Measurements from ENCODE around the gene CAPN12.

The CAPN12 gene

DNA sequence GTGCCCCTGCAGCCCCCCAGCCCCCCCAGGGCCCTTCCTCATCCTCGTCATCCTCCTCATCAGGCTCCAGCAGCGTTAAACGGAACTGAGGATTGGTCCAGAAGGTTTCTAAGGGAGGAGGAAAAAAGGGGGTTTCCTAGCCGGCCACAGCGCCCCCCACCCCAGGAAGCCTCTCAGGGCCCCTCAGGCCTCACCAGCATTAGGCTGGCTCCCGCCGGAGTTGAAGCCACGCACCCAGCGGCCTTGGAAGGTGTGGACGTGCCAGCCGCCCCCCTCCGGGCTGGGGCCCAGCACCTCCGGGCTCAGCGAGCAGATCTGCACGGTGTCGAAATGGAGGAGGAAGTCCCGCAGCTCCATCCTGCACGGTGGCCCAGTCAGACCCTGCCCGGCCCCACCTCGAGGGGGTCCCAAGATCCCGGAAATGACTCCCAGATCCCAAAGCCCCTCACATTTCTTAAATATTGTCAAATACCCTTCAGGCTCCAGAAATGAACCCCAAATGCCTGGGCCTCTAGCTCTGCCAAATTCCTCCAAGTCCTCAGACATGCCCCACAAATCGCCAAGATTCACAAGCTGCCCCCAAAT is 6.9 kb downstream of the CAPN12 start:
- FAIRE-seq: no peak

DNA sequence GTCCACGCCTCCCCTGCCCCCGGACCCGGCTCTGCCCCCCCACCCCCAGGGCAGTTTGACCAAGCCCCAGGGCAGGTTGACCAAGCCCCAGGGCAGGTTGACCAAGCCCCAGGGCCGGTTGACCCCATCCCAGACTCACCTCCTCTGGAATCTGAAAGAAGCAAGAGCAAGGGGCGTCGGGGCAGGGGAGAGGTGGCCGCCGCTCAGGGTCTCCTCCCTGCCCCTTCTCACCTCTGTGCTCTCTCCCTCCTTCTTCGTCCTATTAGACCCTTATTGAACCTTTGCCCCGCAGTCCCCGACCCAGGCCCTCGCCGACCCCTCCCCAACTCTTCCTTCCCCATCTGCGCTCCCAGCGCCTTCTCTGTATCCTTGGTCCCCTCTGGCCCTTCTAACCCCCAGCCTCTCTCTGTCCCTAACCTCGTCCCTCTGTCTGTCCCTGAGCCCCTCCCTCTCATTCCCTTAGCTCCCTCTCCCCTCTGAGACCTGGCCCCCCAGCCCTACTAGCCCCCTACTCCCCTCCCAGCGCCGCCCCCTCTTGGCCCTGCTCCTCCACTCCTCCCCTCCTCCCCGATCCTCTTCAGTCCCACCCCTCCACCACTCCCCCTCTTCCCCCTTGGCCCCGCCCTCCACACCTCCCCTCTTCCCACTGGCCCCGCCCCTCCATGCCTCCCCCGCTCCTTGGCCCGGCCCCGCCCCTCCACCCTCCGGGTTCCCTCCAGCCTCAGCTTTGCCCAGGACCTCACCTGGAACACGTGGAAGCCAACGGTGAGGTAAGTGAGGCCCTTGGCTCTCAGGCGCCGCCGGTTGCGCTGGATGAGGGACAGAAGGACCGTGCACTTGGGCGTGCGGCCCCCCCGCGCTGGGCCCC is 7.6 kb downstream of the CAPN12 start:
- no peak for FAIRE-seq

- FAIRE-seq: no peak
Measured at GRCh38 chr19:38736036-38736412, 8.2 kb downstream of the CAPN12 start.

- no peak for FAIRE-seq
Measured at GRCh38 chr19:38735257-38735686, 9.0 kb downstream of the CAPN12 start.

DNA sequence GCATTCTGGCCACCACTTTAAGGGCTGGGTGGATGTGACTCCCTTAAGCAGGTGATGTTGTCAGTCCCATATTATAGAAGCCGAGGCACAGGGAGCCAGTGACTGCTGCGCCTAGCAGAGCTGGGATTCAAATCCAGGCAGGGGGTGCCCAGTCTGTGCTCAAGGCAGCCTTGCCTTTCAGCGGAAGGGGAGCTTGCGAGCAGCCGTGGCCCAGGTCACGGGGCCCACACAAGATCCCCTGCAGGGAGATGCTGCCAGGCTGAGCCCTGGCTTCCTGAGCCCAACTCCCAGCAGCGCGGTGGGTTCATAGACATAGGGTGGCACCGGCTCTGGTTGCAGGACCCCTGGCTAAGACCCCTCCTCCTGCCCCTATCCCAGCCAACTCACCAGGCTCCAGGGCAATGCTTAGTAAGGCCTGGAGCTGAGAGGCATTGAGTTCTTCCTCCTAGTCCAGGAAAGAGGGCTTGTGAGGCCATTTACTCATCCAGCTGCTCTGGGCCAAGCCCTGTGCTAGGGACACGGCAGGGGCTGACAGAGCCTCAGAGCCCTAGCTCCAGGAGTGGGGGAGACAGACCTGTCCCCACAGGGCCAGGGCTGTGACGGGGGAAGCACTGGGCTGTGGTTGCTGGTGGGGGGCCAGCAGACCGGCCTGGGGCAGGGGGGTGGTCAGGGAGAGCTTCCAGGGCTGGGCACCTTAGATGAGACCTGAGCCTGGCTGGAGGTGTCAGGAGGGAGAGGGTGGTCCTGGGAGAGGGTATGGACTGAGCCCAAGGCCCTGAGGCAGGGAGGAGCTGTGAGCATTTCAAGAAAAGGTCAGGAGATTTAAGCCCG is 9.6 kb downstream of the CAPN12 start:
- no peak for FAIRE-seq

DNA sequence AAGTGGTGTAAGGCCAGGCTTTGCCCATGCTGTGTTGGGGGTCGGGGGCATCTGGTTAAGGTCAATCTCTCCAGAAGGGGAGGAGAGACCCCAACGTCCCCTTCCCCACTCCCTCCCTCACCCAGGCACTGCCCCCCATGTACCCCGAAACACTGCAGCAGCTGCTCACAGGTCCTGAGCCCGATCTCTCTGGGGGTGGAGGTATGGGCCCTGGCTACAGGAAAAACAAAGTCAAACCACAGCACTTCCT is 10.2 kb downstream of the CAPN12 start:
- no peak for FAIRE-seq

DNA sequence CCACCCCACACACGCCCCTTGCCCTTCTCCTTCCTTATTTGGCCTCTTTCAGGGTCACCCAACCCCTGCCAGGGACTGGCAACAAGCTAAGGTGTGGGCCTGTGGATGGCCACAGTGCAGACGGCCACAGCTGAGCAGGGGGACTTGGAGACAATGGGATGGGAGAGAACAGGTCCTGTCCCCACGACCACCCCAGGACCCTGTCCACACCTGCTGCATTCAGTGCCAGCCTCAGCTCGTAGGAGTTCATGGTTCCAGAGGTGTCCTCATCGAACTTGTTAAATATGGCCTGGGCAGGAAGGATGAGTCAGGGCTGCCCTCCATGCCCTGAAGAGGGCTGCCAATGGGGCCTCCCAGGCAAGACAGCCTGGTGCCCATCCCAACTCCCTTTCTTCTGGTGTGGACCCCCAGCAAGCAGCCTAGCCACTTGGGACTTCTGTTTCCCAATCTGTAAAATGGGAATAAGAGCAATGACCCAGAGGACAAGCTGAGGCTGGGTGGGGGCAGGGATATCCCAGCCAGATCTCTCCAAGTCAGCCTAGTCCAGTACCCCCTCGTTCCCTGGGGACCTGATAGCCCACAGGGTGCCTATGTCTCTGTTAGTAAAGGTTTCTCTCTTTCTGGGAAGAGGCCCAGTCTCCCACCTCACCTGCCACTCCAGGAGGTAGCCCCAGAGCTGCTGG is 10.6 kb downstream of the CAPN12 start:
- no peak for FAIRE-seq

DNA sequence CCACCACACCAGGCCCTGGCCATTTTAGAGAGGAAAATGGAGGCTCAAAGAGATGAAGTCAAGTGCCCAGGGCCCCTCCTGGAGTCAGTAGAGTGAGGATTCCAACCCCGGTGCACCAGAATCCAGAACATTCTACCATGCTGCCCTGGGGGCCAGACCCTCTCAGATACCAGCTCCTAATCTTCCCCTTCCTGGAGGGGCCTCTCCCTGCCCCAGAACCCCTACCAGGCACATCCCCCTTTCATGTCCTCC is 11.1 kb downstream of the CAPN12 start:
- FAIRE-seq: no peak

GRCh38 chr19:38731654-38732301 is 12.5 kb downstream of the CAPN12 start:
- FAIRE-seq: no peak

DNA sequence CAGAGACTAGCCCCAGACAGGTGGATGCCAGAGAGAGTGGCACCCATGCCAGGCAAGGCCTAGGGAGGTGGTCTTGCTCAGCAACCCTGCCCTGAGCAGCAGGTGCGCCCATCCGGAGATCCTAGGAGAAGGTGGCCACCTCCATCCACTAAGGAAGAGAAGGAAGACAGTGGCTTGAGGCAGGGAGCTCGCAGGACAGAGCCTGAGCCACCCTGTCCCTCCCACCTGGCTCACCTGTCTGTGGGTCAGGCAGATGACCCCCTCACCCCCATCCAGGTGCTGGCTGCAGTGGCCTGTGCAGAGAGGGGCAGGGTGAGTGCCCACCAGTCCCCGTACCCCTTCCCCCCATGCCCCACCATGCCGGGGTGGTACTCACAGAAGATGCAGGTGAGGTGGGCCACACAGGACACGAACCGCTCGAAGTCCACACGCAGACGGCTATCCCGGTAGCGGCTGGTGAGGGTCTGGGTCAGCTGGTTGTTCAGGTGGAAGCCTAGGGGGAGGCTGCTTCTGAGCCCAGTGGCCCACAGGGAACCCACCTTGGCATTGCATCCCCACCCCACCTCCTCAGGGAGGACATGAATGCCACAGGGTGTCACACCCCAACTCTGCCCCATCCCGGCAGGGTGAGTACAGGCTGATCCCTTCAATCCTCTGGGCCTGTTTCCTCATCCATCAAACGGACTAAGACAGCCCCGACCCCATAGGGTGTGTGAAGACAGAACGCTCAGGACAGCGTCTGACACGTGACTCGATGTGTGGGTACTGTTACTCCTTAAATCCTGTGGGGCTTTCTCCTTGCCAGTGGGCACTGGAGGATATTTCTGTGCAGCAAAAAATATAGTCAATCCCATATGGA is 13.3 kb downstream of the CAPN12 start:
- no peak for FAIRE-seq

GRCh38 chr19:38730470-38730730 is 13.9 kb downstream of the CAPN12 start:
- FAIRE-seq: no peak

DNA sequence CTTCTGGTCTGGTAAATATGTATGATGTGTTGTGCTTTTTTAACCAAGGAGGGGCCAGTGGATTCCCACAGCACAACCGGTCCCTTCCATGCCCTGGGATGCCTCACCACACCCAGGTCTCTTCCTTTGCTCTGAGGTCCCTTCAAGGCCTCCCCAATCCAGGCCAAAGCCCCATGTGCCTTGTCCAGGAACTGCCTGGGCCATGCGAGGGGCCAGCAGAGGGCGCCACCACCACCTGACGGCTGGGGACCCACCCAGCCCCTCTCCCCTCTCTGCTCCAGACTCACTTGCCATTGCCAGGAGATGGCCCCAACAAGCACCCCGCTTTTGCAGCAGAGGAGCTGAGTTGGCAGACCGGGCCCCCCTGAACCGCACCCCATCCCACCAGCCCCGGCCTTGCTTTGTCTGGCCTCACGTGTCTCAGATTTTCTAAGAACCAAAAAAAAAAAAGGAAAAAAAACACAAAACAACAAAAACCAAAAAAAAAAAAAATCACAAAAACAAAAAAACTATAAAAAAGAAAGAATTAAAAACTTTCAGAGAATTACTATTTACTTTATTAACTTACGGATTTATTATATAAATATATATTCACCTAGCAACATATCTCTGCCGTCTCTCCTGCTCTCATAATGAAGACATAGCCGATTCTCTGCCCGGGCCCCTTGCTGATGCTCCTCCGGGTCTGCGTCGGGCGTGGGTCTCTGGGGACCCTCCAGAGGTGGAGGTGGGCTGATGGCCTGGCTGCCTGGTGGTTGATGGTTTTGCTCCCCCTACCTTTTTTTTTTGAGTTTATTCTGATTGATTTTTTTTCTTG is 14.4 kb downstream of the CAPN12 start:
- peak; percentile 64 for FAIRE-seq

GRCh38 chr19:38728752-38729541 is 15.3 kb downstream of the CAPN12 start:
- FAIRE-seq: no peak

DNA sequence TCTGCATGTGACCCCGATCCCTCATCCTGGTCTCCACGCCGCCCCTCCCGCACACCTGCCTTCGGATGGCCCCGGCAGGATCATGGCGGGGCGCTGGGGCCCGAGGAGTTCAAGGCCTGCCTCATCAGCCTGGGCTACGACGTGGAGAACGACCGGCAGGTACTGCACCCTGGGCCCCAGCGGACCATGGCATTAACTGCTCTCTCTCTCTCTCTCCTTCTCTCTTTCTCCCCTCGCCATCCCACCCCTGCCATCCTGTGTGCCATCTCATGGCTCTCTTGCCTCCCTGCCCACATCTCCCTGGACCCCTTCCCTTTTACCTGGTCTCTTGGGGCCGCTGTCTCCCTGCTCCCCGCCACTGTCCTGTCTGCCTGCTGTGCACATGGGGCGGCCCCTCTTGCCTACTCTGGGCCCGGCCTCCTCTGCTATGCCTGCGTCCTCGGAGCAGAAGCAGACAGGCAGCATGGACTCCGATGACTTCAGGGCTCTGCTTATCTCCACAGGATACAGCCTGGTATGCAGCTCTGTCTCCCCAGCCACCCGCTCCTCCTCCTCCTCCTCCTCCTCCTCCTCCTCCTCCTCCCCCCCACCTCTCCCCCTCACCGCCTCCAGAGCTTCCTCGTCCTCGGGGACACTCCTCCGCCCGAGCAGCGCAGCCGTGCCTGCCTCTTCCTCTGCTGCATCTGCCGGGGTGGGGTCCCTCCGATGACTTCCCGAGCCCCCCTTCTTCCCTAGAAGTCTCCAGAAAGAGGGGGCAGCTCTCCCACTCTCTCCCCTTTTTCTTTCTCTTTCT is 16.2 kb downstream of the CAPN12 start:
- FAIRE-seq: no peak

DNA sequence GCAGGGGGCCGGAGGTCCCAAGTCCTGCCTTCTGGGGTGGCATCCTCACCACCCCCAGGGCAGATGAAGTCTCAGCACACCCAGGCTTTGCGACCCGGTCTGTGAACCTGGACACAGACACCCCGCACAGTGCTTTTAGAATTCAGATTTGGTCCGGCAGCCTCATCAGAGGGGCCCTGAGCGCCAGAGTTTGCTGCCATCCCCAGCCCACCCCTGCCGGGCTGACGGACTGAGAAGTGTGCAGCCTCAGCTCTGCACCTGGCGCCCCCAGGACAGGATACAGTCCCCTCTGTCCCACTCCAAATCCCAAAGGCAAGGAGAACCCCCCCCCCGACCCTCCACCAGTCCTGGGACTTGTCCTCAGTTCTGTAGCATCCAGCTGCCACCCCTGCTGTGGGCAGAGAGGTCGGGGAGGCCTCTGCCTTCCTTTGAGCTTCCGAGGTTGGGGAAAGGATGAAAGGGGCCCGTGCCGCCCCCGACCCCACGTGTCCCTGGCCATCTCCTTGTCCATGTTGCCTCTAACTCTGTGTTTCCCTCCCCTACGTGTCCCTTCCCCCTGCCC is 16.9 kb downstream of the CAPN12 start:
- no peak for FAIRE-seq

DNA sequence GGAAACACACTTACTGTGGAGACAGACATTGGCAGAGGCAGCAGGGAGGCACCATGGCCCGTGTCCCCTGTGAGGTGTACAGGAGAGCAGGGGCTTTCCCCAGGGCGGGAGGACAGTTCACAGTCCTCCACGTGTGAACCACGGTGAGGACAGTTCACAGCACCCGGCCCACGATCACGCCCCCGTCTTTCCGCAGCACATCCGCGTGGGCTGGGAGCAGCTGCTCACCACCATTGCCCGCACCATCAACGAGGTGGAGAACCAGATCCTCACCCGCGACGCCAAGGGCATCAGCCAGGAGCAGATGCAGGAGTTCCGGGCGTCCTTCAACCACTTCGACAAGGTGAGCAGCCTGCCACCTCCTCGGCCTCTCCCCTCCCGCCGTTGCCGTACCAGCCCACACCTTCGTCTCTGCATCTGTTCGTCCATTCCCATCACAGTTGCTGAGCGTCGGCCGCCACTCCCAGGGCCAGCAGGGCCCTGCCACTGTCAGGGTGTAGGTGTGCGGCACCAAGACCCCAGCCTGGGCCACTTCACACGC is 17.4 kb downstream of the CAPN12 start:
- no peak for FAIRE-seq

- FAIRE-seq: no peak
Measured at GRCh38 chr19:38726284-38726673, 18.0 kb downstream of the CAPN12 start.

DNA sequence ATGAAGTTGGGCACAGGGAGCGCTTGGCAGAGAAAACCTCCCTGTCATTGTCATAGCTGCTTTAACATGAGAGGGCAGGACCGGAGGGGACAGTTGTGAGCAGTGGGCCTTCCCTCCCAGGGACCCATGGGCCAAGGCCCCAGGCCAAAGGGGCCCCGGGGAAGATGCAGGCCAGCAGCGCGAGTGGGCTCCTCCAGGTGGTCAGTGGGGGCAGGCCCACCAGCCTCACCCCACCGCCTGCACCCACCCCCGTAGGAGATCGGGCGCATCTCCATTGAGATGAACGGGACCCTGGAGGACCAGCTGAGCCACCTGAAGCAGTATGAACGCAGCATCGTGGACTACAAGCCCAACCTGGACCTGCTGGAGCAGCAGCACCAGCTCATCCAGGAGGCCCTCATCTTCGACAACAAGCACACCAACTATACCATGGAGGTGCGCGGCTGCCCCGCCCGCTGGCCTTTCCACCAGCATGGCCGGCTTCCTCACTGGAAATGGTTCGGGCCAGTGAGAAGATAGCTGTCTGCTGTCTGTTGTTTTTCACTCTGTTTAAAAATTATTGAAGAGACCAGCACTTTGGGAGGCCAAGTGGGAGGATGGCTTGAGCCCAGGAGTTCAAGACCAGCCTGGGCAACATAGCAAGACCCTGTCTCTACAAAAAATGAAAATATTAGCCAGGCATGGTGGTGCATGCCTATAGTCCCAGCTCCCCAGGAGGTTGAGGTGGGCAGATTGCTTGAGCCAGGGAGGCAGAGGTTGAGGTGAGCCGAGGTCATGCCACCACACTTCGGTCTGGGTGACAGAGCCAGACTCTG is 18.6 kb downstream of the CAPN12 start:
- FAIRE-seq: no peak

All from endometrium (tissue), 2 donors.